VCaP (cell line): ENCODE data around the gene DNM3.

Experiments used
- H3K27ac ChIP-seq: fragments of 450-650 bp; 2 replicates; pipeline ENCODE4 v1.5.1; 2017
- CTCF ChIP-seq: fragments of 450-650 bp; conservative IDR thresholded peaks from 2 replicates; pipeline ENCODE4 v1.5.1; 2017; ENCODE audit warnings: mild to moderate bottlenecking, moderate library complexity

Gene DNM3

DNA sequence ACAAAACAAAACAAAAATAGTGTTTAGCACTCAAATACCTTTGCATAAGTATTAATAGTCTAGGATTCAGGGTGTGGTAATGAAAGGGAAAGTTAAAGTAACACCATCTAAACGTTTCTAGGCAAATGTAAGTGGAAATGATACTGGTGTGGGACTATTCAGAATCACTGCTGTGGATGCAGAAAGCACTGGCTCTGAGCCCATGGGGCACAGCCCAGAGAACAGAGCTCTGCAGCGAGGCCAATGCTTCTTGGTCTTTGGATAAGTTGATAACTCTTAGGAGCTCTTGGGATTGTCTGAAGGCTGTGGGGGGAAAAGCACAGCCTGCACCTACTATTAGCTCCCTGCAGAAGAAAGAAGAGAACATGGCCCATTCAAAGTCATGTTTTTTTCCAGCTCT, 21.4 kb upstream of the DNM3 start:
- no peak for TF ChIP-seq CTCF
- H3K27ac ChIP-seq: no peak overlapping the region

DNA sequence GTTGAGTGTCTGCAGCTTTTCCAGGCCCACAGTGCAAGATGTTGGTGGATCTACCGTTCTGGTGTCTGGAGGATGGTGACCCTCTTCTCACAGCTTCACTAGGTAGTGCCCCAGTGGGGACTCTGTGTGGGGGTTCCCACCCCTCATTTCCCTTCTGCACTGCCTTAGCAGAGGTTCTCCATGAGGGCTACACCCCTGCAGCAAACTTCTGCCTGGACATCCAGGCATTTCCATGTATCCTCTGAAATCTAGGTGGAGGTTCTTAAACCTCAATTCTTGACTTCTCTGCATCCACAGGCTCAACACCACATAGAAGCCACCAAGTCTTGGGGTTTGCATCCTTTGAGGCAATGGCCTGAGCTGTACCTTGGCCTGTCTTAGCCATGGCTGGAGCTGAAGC, 14.3 kb upstream of the DNM3 start:
- H3K27ac ChIP-seq: no peak overlapping the region
- TF ChIP-seq CTCF: no peak

DNA sequence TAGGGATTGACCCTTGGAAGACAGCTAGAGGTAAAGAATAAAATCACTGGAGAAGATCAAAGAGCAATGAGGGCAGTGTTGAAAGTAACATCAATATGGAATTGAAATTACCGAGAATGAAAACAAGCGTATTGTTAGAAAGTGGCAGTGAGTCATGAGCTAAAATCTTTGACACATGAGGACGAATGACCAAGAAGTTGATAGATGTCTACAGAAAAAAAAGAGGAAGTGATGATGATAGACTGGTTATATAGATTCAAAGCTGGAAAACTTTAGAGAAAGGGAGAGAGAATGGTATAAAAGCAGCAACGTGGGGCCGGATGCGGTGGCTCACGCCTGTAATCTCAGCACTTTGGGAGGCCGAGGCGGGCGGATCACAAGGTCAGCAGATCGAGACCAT, 12.5 kb upstream of the DNM3 start:
- H3K27ac ChIP-seq: no peak overlapping the region
- no peak for TF ChIP-seq CTCF

DNA sequence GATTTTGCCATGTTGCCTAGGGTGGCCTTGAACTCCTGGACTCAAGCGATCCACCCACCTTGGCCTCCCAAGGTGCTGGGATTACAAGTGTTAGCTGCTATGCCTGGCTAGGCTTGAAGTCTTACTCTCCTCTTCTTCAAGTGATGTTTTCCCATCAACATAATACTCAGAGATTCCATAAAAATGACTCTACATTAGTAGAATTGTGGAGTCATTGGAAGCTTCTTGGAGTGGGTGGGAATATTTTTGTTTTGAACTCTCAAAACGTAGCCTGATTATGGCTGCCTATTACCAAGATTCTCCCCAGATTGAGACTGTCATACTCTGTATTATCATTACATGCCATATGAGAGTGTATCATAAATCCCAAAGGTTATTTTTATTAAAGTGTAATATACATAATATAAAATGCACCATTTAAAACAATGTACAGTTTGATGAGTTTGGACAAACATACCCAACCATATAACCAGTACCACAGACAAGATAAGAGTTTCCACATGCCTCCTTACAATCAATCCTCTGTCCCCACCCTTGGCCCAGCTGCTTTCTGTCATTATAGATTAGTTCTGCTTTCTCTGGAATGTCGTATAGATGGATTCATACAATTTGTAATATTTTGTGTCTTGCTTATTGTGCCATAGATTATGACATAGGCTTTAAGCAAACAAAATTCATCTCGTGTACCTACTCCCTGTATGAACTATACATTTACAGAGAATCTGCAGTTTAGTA, 8.0 kb upstream of the DNM3 start:
- no peak overlapping the region for H3K27ac ChIP-seq
- no peak for TF ChIP-seq CTCF

GRCh38 chr1:171834821-171835220, 6.5 kb upstream of the DNM3 start:
- no peak for TF ChIP-seq CTCF
- no peak overlapping the region for H3K27ac ChIP-seq

DNA sequence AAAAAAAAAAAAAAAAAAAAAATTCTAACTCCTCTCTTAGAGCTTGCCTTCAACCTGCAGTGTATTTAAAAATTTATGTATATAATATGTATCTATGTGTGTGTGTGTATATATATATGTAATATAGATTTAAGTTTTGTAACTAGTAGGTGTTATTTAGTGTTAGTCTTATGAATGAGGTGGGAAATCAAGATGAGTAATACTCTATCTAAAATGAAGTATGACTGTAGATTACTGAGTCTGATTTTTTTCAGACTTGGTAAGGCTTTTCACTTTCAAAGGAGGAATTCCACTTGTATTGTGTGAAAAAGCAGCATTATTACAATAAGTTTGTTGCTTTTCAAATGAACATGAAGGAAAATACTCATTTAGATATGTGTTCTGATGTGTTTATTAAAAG, 5.4 kb upstream of the DNM3 start:
- no peak for TF ChIP-seq CTCF
- no peak overlapping the region for H3K27ac ChIP-seq

DNA sequence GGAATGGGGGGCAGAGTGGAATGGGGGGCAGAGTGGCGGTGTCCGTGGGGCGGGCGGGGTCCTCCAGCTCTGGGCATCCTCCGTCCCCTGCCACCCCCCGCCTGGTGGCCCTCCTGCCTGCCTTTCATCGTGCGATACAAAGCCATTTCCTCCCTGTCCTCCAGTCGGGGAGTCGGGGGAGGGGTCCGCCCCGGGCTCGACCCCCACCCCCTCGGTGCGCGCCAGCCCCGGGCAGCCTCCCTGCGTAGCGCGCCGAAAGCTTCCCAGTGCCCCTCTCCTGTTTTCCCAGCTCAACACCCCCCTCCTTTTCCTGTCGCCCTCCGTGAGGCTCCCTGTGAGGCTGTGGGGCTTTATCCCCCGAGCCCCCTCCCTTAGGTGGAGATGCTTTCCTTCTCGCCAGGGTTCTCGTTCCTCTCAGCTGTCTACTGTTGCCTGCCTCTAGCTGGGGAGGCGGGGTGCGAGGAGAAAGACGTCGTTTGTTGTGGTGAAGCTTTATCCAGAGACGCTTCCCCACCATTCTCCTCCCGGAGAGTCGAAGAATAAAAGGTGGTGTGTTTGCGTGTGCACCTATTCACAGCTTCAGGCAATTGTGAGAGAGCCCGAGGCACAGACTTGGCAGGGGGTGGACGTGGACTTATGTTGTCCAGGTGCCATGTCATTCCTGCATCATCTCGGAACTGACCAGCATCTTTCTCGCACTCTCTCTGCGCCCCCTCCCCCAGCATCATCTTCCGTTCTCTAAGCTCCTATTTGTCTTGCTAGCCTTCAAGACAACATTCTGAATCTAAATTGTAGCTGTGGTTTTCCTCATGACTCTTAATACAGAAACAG, 848 bp downstream of the DNM3 start:
- H3K27ac ChIP-seq: no peak overlapping the region
- TF ChIP-seq CTCF: no peak
